Naive thymus-derived CD8-positive, alpha-beta T cell (primary cell): ENCODE measurements around the gene ZMYM1. TPM values are rescaled to one million over a fixed set of nuclear protein-coding genes. Genes with fewer than 3 reads are reported as not detected.
"Not testable (repeated sequence)": the region's sequence is repeated elsewhere in the genome, so short reads cannot be mapped to it uniquely, and the experiment has no call there.

Experiments used
- ATAC-seq, 2 donors: fragments of 150-1000 bp; cut with Tn5 transposase in 1 of 2; sonication (Bioruptor Pico), chemical (Tn5 transposase) in 1 of 2; 1 replicate in 1 of 2; 2 replicates in 1 of 2; pipeline ENCODE4 v1.10.0; 2021; ENCODE audit warnings: mild to moderate bottlenecking in 2 of 2, moderate library complexity in 2 of 2
- POLR2A ChIA-PET: fragments of 350-600 bp; sonication (Branson Sonifier 250); formaldehyde crosslinking; loops from one replicate; lab custom pipeline; 2021; ENCODE audit warnings: antibody characterized with exemption; lab: Charles Lee
- DNase-seq, 10 donors: peaks; one replicate each; pipeline versions ENCODE4 v3.0.0 to v3.0.0-alpha.2; 2020 to 2022
- H3K27ac Mint-ChIP-seq, 10 donors: one replicate each; pipeline ENCODE4 v1.8.0; 2020 to 2022; ENCODE audit warnings: mild to moderate bottlenecking in 10 of 10, mixed read lengths in 10 of 10, moderate library complexity in 4 of 10, inconsistent platforms in 1 of 10
- H3K27me3 Mint-ChIP-seq, 5 donors: one replicate each; pipeline ENCODE4 v1.8.0; 2021 to 2022; ENCODE audit warnings: mixed read lengths in 5 of 5
- H3K36me3 Mint-ChIP-seq, 3 donors: one replicate each; pipeline ENCODE4 v1.8.0; 2020 to 2022; ENCODE audit warnings: mixed read lengths in 3 of 3, mild to moderate bottlenecking in 2 of 3, inconsistent platforms in 1 of 3
- H3K4me1 Mint-ChIP-seq, 4 donors: one replicate each; pipeline ENCODE4 v1.8.0; 2021 to 2022; ENCODE audit warnings: mixed read lengths in 4 of 4
- H3K4me3 Mint-ChIP-seq, 10 donors: one replicate each; pipeline ENCODE4 v1.8.0; 2020 to 2022; ENCODE audit warnings: mild to moderate bottlenecking in 10 of 10, mixed read lengths in 10 of 10, moderate library complexity in 6 of 10, inconsistent platforms in 1 of 10
- H3K9me3 Mint-ChIP-seq, 9 donors: one replicate each; pipeline ENCODE4 v1.8.0; 2020 to 2022; ENCODE audit warnings: mixed read lengths in 9 of 9, mild to moderate bottlenecking in 3 of 9, inconsistent platforms in 1 of 9, moderate library complexity in 1 of 9
- polyA plus RNA-seq, 3 donors: library from polyadenylated mRNA; unstranded; fragments of 300-500 nt; fragmentation: Illumina TruSeq; gene quantifications; one replicate each; pipeline ENCODE4 v1.2.3, GENCODE V29; 2021
- total RNA-seq, 8 experiments: library from RNA in 2 of 8; stranded (reverse) in 2 of 8; gene quantifications; one replicate each; pipeline ENCODE4 v1.2.3 and lab custom pipeline; 2021 to 2026

Gene ZMYM1
- total and polyA plus RNA-seq, 5 experiments from 2014 or later = 12.4 to 32.9 (median 16.6) TPM

DNA sequence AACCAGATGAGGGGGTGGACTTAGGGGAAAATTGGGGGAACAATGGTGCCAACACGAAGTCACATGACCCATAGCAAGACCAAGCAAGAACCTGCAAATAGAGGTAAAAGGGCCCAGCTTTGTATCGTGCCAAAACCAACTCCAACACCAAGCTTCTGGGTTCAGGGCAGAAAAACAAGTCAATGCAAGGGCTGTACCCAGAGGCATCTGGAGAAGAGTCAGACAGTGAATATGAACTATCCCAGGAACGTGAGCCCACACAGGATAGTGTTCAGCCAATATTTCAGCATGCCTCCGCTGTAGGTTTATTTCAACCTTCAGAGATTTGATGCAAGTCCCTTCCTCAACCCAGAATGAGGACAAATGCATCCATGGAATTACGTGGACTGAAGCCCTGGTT lies 32.5 kb upstream of the ZMYM1 start:
- POLR2A ChIA-PET = no interaction called here
- no peak overlapping the region for H3K27ac Mint-ChIP-seq

DNA sequence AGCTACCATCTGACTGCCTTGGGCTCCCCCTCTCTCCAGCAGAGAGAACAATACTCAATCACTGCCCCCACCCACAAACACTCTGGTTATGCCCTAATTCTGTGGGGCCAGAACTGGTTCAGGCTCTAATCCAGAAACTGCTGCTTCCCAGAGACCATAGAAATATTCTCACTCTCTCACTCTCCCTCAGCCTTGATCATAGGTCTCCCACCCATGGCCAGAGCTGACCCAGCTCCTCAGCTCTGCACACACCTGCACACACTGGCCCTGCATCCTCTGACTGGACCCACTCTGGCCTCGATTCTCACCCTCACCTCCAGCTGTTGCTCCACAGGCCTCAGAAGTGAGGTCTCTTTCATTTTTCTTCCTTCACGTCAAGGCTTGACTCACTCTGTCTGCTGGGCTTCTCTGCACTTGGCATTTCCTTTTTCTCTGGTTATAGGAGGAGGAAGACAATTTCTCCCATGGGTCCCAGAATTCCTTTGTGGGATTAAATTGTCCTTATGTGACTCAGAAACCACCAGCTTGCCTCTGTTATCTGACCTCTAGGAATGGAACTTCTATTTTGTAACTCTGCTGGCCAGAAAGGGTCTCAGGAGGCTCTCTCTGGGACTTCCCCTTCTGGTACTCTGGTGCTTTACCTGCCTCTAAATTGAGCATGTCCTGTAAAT lies 31.9 kb upstream of the ZMYM1 start:
- POLR2A ChIA-PET = no interaction called here
- no peak for DNase-seq
- no peak for ATAC-seq
- Mint-ChIP-seq H3K36me3 (no peaks in the 10 kb centered on the region), H3K27me3 (peaks cover 0 to 3% (median 0%) of the 10 kb centered on the region in 5 donors), H3K4me3 (no peak overlapping the region), H3K4me1 (no peaks in the 10 kb centered on the region), H3K9me3 (no peaks in the 10 kb centered on the region), H3K27ac (no peak overlapping the region)

More for the DNA sequence above, 32.5 kb upstream of the ZMYM1 start:
- peaks cover 0 to 3% (median 0%) of the 10 kb centered on the region in 5 donors for H3K27me3 Mint-ChIP-seq
- no peaks in the 10 kb centered on the region for H3K9me3 Mint-ChIP-seq
- ATAC-seq (no peak), DNase-seq (no peak)
- H3K36me3 Mint-ChIP-seq = no peaks in the 10 kb centered on the region
- no peak overlapping the region for H3K4me3 Mint-ChIP-seq
- H3K4me1 Mint-ChIP-seq = no peaks in the 10 kb centered on the region

DNA sequence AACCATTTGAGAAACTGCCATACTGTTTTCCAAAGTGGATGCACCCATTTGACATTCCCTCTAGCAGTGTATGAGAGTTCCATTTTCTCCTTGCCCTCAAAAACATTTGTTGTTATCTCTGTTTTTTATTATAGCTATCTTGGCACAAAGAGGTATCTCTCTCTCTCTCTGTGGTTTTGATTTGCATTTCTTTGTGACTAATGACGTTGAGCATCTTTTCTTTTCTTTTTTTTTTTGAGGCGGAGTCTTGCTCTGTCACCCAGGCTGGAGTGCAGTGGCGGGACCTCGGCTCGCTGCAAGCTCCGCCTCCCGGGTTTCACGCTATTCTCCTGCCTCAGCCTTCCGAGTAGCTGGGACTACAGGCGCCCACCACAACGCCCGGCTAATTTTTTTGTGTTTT lies 30.1 kb upstream of the ZMYM1 start:
- Mint-ChIP-seq H3K27ac (peak overlapping the region in 1 of 10 donors; percentile 5), H3K4me1 (no peaks in the 10 kb centered on the region), H3K4me3 (no peak overlapping the region), H3K9me3 (no peaks in the 10 kb centered on the region), H3K36me3 (no peaks in the 10 kb centered on the region), H3K27me3 (peaks cover 0 to 5% (median 0%) of the 10 kb centered on the region in 5 donors)
- DNase-seq (no peak), ATAC-seq (no peak)
- POLR2A ChIA-PET = no interaction called here

DNA sequence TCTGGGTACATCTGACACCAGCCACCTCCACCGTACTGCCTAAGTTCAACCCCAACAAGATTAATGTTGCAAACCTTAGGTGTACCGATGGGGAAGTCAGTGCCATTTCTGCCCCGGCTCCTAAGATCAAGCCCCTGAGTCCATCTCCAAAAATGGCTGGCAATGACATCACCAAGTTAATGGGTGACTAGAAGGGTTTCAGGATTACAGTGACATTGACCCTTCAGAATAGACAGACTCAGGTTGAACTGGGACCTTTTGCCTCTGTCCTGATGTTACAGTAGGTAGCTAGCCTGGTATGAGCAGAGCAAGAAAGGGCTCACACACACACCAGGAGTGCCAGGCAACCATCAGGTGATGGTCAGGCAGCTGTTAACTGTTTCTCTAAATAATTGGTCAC lies 25.8 kb upstream of the ZMYM1 start:
- no peak overlapping the region for H3K27ac Mint-ChIP-seq
- peaks cover 0 to 2% (median 0%) of the 10 kb centered on the region in 4 donors for H3K4me1 Mint-ChIP-seq
- no peaks in the 10 kb centered on the region for H3K36me3 Mint-ChIP-seq
- no peak for DNase-seq
- H3K9me3 Mint-ChIP-seq = peaks cover 0 to 2% (median 0%) of the 10 kb centered on the region in 9 donors
- POLR2A ChIA-PET = no interaction called here
- H3K4me3 Mint-ChIP-seq = no peak overlapping the region
- peaks cover 2 to 17% (median 8%) of the 10 kb centered on the region in 5 donors for H3K27me3 Mint-ChIP-seq
- ATAC-seq = no peak

DNA sequence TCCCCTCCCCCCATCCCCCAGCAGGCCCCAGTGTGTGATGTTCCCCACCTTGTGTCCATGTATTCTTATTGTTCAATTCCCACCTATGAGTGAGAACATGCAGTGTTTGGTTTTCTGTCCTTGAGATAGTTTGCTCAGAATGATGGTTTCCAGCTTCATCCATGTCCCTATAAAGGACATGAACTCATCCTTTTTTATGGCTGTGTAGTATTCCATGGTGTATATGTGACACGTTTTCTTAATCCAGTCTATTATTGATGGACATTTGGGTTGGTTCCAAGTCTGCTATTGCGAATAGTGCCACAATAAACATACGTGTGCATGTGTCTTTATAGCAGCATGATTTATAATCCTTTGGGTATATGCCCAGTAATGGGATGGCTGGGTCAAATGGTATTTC lies 24.9 kb upstream of the ZMYM1 start:
- H3K4me1 Mint-ChIP-seq, H3K27ac Mint-ChIP-seq, H3K36me3 Mint-ChIP-seq, H3K4me3 Mint-ChIP-seq, ATAC-seq, DNase-seq, POLR2A ChIA-PET, H3K9me3 Mint-ChIP-seq: not testable (repeated sequence)
- H3K27me3 Mint-ChIP-seq = peaks cover 8 to 24% (median 11%) of the 10 kb centered on the region in 5 donors

DNA sequence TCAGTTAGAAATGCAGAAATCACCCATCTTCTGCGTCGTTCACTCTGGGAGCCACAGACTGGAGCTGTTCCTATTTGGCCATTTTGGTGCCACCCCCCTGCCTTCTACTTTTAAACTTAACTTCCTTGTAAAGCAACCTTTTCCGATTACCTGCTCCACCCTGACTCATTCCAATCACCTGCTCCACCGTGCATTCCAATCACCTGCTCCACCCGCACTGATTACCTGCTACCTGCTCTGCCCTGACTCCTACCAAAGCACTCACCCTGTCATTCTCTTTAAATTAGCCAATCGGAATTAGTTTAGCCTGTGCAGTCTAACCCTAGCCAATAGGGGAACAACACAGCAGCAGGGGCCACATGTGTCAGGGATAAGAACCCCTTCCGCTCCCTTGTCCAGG lies 20.9 kb upstream of the ZMYM1 start:
- DNase-seq, H3K27ac Mint-ChIP-seq, POLR2A ChIA-PET, H3K4me1 Mint-ChIP-seq, H3K36me3 Mint-ChIP-seq, H3K9me3 Mint-ChIP-seq, H3K4me3 Mint-ChIP-seq, ATAC-seq: not testable (repeated sequence)
- H3K27me3 Mint-ChIP-seq = peaks cover 18 to 45% (median 20%) of the 10 kb centered on the region in 5 donors

DNA sequence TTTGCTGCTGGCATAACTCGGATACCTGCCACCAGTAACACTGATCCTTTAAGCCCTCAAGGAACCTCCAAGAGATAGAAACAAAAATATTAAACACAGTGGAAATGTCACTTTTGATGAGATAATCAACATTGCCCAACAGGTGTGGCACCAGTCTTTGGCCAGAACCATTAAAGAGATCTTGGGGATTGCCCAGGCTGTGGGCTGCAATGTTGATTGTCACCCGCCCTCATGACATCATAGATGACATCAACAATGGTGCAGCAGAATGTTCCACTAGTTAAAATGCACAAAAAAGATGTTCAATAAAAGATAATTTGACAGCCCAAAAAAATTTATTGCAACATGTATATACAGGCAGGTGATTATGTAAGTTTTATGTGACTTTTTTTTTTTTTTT lies 20.2 kb upstream of the ZMYM1 start:
- no peak for DNase-seq
- ATAC-seq = no peak

DNA sequence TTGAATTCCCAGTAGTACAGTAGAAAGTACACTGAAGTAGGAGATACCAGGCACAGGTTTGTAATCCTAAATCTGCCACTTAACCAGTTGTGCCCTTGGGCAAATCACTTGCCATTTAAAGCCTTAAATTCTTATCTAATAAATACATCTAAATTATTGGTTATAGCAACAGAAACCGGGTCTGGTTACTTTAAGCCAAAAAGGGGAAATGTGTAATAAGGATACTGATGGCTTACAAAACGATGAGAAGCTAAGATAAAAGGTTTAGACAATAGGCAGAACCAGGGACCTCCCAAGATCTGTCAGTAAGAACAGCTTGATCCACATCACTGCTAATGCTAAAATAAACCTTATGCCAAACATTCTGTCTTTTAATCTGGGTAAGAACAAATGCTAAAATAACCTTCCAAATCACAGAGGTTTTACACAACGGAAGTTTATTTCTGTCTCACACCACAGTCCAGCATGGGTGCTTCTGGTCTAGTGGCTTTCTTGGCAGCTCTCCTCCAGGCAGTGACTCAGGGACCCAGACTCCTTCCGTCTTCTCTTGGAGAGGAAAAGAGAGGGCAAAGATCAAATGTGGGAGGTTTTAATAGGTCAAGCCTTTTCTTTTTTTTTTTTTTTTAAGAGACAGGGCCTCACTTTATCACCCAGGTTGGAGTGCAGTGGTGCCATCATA lies 16.5 kb upstream of the ZMYM1 start:
- Mint-ChIP-seq H3K9me3 (peaks cover 0 to 2% (median 0%) of the 10 kb centered on the region in 9 donors), H3K27me3 (peaks cover 18 to 36% (median 22%) of the 10 kb centered on the region in 5 donors), H3K4me1 (peaks cover 0 to 2% (median 0%) of the 10 kb centered on the region in 4 donors), H3K36me3 (no peaks in the 10 kb centered on the region), H3K4me3 (no peak overlapping the region), H3K27ac (no peak overlapping the region)
- POLR2A ChIA-PET = no interaction called here
- ATAC-seq (no peak), DNase-seq (no peak)

More for the DNA sequence above, 20.2 kb upstream of the ZMYM1 start:
- Mint-ChIP-seq H3K36me3 (no peaks in the 10 kb centered on the region), H3K4me1 (peaks cover 0 to 2% (median 0%) of the 10 kb centered on the region in 4 donors), H3K4me3 (no peak overlapping the region), H3K27ac (no peak overlapping the region), H3K9me3 (peaks cover 0 to 2% (median 0%) of the 10 kb centered on the region in 9 donors), H3K27me3 (peaks cover 18 to 45% (median 20%) of the 10 kb centered on the region in 5 donors)
- POLR2A ChIA-PET = no interaction called here

DNA sequence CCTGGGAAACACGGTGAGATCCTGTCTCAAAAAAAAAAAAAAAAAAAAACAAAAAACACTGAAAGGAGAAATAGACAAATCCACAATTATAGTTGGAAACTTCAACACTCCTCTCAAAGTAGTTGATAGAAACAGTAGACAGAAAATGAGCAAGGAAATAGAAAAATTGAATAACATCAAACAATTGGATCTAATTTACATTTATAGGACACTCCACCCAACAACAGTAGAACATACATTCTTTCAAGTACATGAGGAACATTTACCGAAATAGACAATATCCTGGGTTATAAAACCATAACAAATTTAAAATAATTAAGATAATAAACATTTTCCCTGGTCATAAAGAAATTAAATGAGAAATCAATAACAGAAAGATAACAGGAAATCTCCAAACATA lies 14.9 kb upstream of the ZMYM1 start:
- ATAC-seq (no peak), DNase-seq (no peak)
- Mint-ChIP-seq H3K9me3 (no peaks in the 10 kb centered on the region), H3K4me1 (no peaks in the 10 kb centered on the region), H3K27me3 (peaks cover 9 to 21% (median 13%) of the 10 kb centered on the region in 5 donors), H3K4me3 (no peak overlapping the region), H3K36me3 (no peaks in the 10 kb centered on the region), H3K27ac (no peak overlapping the region)
- POLR2A ChIA-PET = no interaction called here

DNA sequence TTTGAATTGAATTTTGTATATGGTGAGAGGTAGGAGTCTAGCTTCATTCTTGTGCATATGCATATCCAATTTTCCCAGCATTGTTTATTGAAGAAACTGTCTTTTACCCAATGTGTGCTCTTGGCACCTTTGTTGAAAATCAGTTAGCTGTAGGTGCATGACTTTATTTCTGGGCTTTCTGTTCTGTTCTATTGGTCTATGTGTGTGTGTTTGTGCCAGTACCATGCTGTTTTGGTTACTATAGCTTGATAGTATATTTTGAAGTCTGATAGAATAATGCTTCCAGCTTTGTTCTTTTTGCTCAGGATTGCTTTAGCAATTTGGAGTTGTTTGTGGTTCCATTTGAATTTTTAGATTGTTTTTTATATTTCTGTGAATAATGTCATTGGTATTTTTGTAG lies 9.4 kb upstream of the ZMYM1 start:
- peaks cover 0 to 8% (median 0%) of the 10 kb centered on the region in 9 donors for H3K9me3 Mint-ChIP-seq
- DNase-seq (no peak), ATAC-seq (no peak)
- no peak overlapping the region for H3K27ac Mint-ChIP-seq
- H3K27me3 Mint-ChIP-seq = peaks cover 7 to 18% (median 11%) of the 10 kb centered on the region in 5 donors
- POLR2A ChIA-PET = no interaction called here
- H3K4me3 Mint-ChIP-seq = no peak overlapping the region
- no peaks in the 10 kb centered on the region for H3K36me3 Mint-ChIP-seq
- H3K4me1 Mint-ChIP-seq = no peaks in the 10 kb centered on the region

DNA sequence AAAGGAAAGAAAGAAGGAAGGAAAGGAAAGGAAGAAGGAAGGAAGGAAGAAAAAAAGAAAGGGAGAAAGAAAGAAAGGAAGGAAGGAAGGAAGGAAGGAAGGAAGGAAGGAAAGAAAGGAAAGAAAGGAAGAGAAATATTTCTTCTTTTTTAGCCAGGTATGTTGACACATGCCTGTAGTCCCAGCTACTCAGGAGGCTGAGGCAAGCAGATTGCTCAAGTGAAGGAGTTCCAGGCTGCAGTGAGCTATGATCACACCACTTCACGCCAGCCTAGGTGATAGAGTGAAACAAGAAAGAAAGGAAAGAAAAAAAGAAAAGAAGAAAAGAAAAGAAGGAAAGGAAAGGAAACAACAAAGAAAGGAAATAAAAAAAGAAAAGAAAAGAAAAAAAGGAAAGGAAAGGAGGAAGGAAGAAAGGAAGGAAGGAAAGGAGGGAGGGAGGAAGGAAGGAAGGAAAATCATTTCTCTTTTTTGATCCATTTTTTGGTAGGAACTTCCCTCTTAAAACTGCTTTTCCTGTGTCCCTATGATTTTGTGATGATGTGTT lies 5.8 kb upstream of the ZMYM1 start:
- H3K4me1 Mint-ChIP-seq = peaks cover 0 to 2% (median 0%) of the 10 kb centered on the region in 4 donors
- peak overlapping the region in 1 of 10 donors; percentile 9 for H3K27ac Mint-ChIP-seq
- POLR2A ChIA-PET = no interaction called here
- peaks cover 14 to 28% (median 16%) of the 10 kb centered on the region in 5 donors for H3K27me3 Mint-ChIP-seq
- ATAC-seq (no peak), DNase-seq (no peak)
- H3K9me3 Mint-ChIP-seq = peaks cover 0 to 8% (median 0%) of the 10 kb centered on the region in 9 donors
- no peak overlapping the region for H3K4me3 Mint-ChIP-seq
- no peaks in the 10 kb centered on the region for H3K36me3 Mint-ChIP-seq

DNA sequence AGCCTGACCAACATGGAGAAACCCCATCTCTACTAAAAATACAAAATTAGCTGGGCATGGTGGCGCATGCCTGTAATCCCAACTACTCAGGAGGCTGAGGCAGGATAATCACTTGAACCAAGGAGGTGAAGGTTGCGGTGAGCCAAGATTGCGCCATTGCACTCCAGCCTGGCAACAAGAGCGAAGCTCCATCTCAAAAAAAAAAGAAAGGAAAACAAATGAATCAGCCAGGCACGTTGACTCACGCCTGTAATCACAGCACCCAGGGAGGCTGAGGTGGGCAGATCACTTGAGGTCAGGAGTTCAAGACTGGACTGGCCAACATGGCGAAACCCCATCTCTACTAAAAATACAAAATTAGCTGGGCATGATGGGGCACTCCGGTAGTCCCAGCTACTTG lies 2.8 kb upstream of the ZMYM1 start:
- DNase-seq, H3K4me3 Mint-ChIP-seq, H3K9me3 Mint-ChIP-seq, H3K36me3 Mint-ChIP-seq, POLR2A ChIA-PET, ATAC-seq: not testable (repeated sequence)
- H3K27me3 Mint-ChIP-seq = peaks cover 14 to 28% (median 16%) of the 10 kb centered on the region in 5 donors
- peak overlapping the region in 1 of 10 donors; percentile 40 for H3K27ac Mint-ChIP-seq
- H3K4me1 Mint-ChIP-seq = peaks cover 9 to 29% (median 27%) of the 10 kb centered on the region in 4 donors
